GM11168 (cell line): Measurements from ENCODE around the gene SIRPA.

ENCODE experiments used
- in situ Hi-C: fragments of 300-500 bp; cut with MboI; formaldehyde crosslinking; loops from one replicate; pipeline ENCODE4 v1.12.0; 2022; ENCODE audit warnings: low sequenced_read_pairs; ENCODE audit not compliant: unreplicated experiment

The SIRPA gene

GRCh38 chr20:1885940-1886693 lies 9.1 kb upstream of the SIRPA start:
- in situ Hi-C loops: no loop called here

GRCh38 chr20:1887321-1887720 lies 7.9 kb upstream of the SIRPA start:
- in situ Hi-C loops: no loop called here

- in situ Hi-C loops: no loop called here
These were observed 7.5 kb upstream of the SIRPA start for GRCh38 chr20:1887756-1888155.

GRCh38 chr20:1888796-1889463 lies 6.3 kb upstream of the SIRPA start:
- in situ Hi-C loops: no loop called here

- in situ Hi-C loops: no loop called here
These were observed 4.5 kb upstream of the SIRPA start for GRCh38 chr20:1890469-1891262.

- in situ Hi-C loops: no loop called here
These were observed 3.7 kb upstream of the SIRPA start for GRCh38 chr20:1891263-1892118.

- in situ Hi-C loops: no loop called here
These were observed 3.2 kb upstream of the SIRPA start for GRCh38 chr20:1892119-1892385.

GRCh38 chr20:1893721-1894470 lies 1.3 kb upstream of the SIRPA start:
- in situ Hi-C loops: no loop called here

GRCh38 chr20:1894471-1894950 lies 696 bp upstream of the SIRPA start:
- in situ Hi-C loops: no loop called here

- in situ Hi-C loops: no loop called here
These were observed 672 bp downstream of the SIRPA start for GRCh38 chr20:1895674-1896483.

- in situ Hi-C loops: no loop called here
These were observed 1.5 kb downstream of the SIRPA start for GRCh38 chr20:1896484-1897258.

GRCh38 chr20:1897541-1897940 lies 2.3 kb downstream of the SIRPA start:
- in situ Hi-C loops: no loop called here

- in situ Hi-C loops: no loop called here
These were observed 2.8 kb downstream of the SIRPA start for GRCh38 chr20:1897965-1898464.

- in situ Hi-C loops: no loop called here
These were observed 3.5 kb downstream of the SIRPA start for GRCh38 chr20:1898482-1899240.

GRCh38 chr20:1899241-1899525 lies 4.0 kb downstream of the SIRPA start:
- in situ Hi-C loops: no loop called here

- in situ Hi-C loops: no loop called here
These were observed 5.2 kb downstream of the SIRPA start for GRCh38 chr20:1900321-1900801.

GRCh38 chr20:1901704-1902103 lies 6.5 kb downstream of the SIRPA start:
- in situ Hi-C loops: no loop called here
